ENCODE measurements around the gene NHS. TPM values are rescaled to one million over a fixed set of nuclear protein-coding genes. Genes with fewer than 3 reads are reported as not detected.

NHS gene
- total and polyA plus RNA-seq, 2 of the 4 experiments (the other 2 are of a cell fraction), result 0.36 to 0.90 TPM

DNA sequence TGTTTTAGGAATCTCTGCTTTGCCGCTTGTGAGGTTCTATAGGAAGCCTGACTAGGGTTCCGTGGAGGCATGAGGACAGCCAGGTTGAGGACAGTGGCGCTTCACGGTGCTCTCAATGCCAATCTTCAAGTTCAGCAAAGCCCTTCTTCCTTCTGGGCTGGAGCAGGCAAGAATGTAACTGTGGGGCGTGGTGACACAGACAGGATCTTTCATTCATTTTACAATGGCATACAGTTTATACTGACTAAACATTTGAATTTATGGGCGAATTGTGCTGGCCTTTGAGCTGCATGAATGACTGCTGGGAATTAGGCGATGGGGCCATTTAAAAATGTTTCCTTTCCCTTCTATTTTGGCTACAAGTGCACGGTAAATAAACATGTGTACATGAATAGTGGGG is 2.9 kb upstream of the NHS start:
- BruUV-seq (replicated peaks), result no TSS peak
- no peak overlapping the region for H2AFZ ChIP-seq (replicated peaks; ENCODE audit: low read length, poor library complexity)
- no peaks in the 10 kb centered on the region for H3K9me1 ChIP-seq (ENCODE audit: insufficient read depth, low read length)
- WGBS, 2 experiments (ENCODE audit: extremely low coverage in 2 of 2, insufficient read length in 1 of 2), result no CpG with 5 or more reads among the region's 8 CpGs
- H3K14ac ChIP-seq (replicated peaks; ENCODE audit: low read depth, low read length), result no peak overlapping the region
- no peak overlapping the region for H3K4ac ChIP-seq (ENCODE audit: low read depth, low read length)
- ATAC-seq (ENCODE audit: low read depth), result no peak
- POLR2A ChIA-PET (ENCODE audit: unreplicated experiment), result no interaction called here
- peaks cover 11% of the 10 kb centered on the region for H3K27me3 ChIP-seq (ENCODE audit: control insufficient read depth, insufficient read depth, low read length)
- no peak overlapping the region for H2AK9ac ChIP-seq (replicated peaks; ENCODE audit: low read depth, low read length, poor library complexity)
- no peak overlapping the region for H3K23ac ChIP-seq (ENCODE audit: low read depth, low read length)
- no peak overlapping the region for H2AK5ac ChIP-seq (ENCODE audit: low read depth, low read length)
- no peak overlapping the region for H2BK5ac ChIP-seq (ENCODE audit: low read depth, low read length, poor library complexity, severe bottlenecking)
- no peak for DNase-seq
- intact Hi-C loops (cut with micrococcal nuclease) (no loop called here), dilution Hi-C loops (cut with HindIII; ENCODE audit: low sequenced_read_pairs, unreplicated experiment) (no loop called here), in situ Hi-C loops (cut with MboI; ENCODE audit: low sequenced_read_pairs) (loop anchor here (10.0 kb wide), 1 partner anchor 153 kb away; no protein-coding TSS in a partner anchor)
- H3K9ac ChIP-seq (ENCODE audit: low read depth, low read length), result no peak overlapping the region
- H3K4me1 ChIP-seq (ENCODE audit: control insufficient read depth, insufficient read depth, low read length), result no peaks in the 10 kb centered on the region
- no peaks in the 10 kb centered on the region for H3K79me1 ChIP-seq (ENCODE audit: low read depth in 1 of 2, low read length in 2 of 2)
- CTCF ChIA-PET, result no interaction called here
- H4K8ac ChIP-seq (ENCODE audit: low read depth in 2 of 2, low read length in 2 of 2), result no peak overlapping the region
- no peak overlapping the region for H2BK20ac ChIP-seq (ENCODE audit: low read depth, low read length)
- H4K20me1 ChIP-seq (ENCODE audit: insufficient read depth, low read length), result no peaks in the 10 kb centered on the region; the same call in 1 of the 2 replicates
- no peaks in the 10 kb centered on the region for H3K9me3 ChIP-seq (ENCODE audit: control insufficient read depth, insufficient read depth, low read length)
- H3K27ac ChIP-seq (ENCODE audit: insufficient read depth, low read length), result no peak overlapping the region
- H3K36me3 ChIP-seq (ENCODE audit: control insufficient read depth, insufficient read depth, low read length), result no peaks in the 10 kb centered on the region
- no peak overlapping the region for H3K18ac ChIP-seq (ENCODE audit: low read depth, low read length)
- no peak for TF ChIP-seq MAFK (IDR thresholded peaks at IDR 0.05; ENCODE audit: low read depth, low read length)
- no peak for TF ChIP-seq MAZ (IDR thresholded peaks at IDR 0.05; ENCODE audit: borderline replicate concordance, low read depth, low read length)
- no peak for TF ChIP-seq SMC3 (IDR thresholded peaks at IDR 0.05; ENCODE audit: low read depth, low read length)
- TF ChIP-seq FOS (IDR thresholded peaks at IDR 0.05; ENCODE audit: low read depth, low read length), result no peak
- TF ChIP-seq, protein P1, sequence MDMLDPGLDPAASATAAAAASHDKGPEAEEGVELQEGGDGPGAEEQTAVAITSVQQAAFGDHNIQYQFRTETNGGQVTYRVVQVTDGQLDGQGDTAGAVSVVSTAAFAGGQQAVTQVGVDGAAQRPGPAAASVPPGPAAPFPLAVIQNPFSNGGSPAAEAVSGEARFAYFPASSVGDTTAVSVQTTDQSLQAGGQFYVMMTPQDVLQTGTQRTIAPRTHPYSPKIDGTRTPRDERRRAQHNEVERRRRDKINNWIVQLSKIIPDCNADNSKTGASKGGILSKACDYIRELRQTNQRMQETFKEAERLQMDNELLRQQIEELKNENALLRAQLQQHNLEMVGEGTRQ (IDR thresholded peaks at IDR 0.05; ENCODE audit: low read depth, low read length), result no peak
- TF ChIP-seq CHD1 (IDR thresholded peaks at IDR 0.05; ENCODE audit: low read depth, low read length), result no peak
- TF ChIP-seq NFE2L2 (IDR thresholded peaks at IDR 0.05; ENCODE audit: low read depth, low read length), result no peak
- TF ChIP-seq, protein P2, sequence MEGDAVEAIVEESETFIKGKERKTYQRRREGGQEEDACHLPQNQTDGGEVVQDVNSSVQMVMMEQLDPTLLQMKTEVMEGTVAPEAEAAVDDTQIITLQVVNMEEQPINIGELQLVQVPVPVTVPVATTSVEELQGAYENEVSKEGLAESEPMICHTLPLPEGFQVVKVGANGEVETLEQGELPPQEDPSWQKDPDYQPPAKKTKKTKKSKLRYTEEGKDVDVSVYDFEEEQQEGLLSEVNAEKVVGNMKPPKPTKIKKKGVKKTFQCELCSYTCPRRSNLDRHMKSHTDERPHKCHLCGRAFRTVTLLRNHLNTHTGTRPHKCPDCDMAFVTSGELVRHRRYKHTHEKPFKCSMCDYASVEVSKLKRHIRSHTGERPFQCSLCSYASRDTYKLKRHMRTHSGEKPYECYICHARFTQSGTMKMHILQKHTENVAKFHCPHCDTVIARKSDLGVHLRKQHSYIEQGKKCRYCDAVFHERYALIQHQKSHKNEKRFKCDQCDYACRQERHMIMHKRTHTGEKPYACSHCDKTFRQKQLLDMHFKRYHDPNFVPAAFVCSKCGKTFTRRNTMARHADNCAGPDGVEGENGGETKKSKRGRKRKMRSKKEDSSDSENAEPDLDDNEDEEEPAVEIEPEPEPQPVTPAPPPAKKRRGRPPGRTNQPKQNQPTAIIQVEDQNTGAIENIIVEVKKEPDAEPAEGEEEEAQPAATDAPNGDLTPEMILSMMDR (conservative IDR thresholded peaks at IDR 0.05; ENCODE audit: low read depth, low read length), result no peak
- no peak for TF ChIP-seq BHLHE40 (IDR thresholded peaks at IDR 0.05; ENCODE audit: low read depth, low read length)
- TF ChIP-seq CEBPB (IDR thresholded peaks at IDR 0.05; ENCODE audit: low read depth, low read length), result no peak
- TF ChIP-seq RAD21 (IDR thresholded peaks at IDR 0.05; ENCODE audit: low read length), result no peak
- no peak for TF ChIP-seq MXI1 (IDR thresholded peaks at IDR 0.05; ENCODE audit: borderline replicate concordance, low read depth, low read length)
- TF ChIP-seq RFX5 (IDR thresholded peaks at IDR 0.05; ENCODE audit: low read depth, low read length), result no peak
- TF ChIP-seq POLR2A (IDR thresholded peaks at IDR 0.05; ENCODE audit: low read depth, low read length), result no peak
- TF ChIP-seq, protein P3, sequence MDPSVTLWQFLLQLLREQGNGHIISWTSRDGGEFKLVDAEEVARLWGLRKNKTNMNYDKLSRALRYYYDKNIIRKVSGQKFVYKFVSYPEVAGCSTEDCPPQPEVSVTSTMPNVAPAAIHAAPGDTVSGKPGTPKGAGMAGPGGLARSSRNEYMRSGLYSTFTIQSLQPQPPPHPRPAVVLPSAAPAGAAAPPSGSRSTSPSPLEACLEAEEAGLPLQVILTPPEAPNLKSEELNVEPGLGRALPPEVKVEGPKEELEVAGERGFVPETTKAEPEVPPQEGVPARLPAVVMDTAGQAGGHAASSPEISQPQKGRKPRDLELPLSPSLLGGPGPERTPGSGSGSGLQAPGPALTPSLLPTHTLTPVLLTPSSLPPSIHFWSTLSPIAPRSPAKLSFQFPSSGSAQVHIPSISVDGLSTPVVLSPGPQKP (IDR thresholded peaks at IDR 0.05; ENCODE audit: borderline replicate concordance, low read depth, low read length), result no peak
- H2BK120ac ChIP-seq (ENCODE audit: low read depth, low read length), result no peak overlapping the region
- H3K4me3 ChIP-seq (ENCODE audit: insufficient read depth, low read depth, low read length), result no peak overlapping the region
- no peak overlapping the region for H2BK15ac ChIP-seq (ENCODE audit: low read depth, low read length)
- H4K5ac ChIP-seq (ENCODE audit: low read depth, low read length), result no peak overlapping the region
- H3K56ac ChIP-seq (ENCODE audit: extremely low read depth, insufficient read depth, low read length), result no peak overlapping the region
- no peak overlapping the region for H4K91ac ChIP-seq (ENCODE audit: insufficient read depth, low read depth, low read length)
- no peak overlapping the region for H3K4me2 ChIP-seq (ENCODE audit: low read depth, low read length)
